Measurements from ENCODE around the gene JAZF1.

Gene JAZF1

GRCh38 chr7:28149291-28150101, 31.1 kb downstream of the JAZF1 start:
- H3K27ac Mint-ChIP-seq: peak overlapping the region; percentile 90
- H3K4me1 Mint-ChIP-seq: peaks cover 40% of the 10 kb centered on the region
- H3K27me3 Mint-ChIP-seq: no peaks in the 10 kb centered on the region
- H3K36me3 Mint-ChIP-seq: peaks cover 7% of the 10 kb centered on the region
- ATAC-seq (ENCODE audit: low read depth) (peak; percentile 72), DNase-seq (ENCODE audit: low spot score in 2 of 2) (no peak)
- H3K9me3 Mint-ChIP-seq: no peaks in the 10 kb centered on the region
- H3K4me3 Mint-ChIP-seq: peak overlapping the region; percentile 28

GRCh38 chr7:28145931-28146330, 34.7 kb downstream of the JAZF1 start:
- Mint-ChIP-seq H3K4me1 (peaks cover 31% of the 10 kb centered on the region), H3K9me3 (no peaks in the 10 kb centered on the region), H3K27ac (no peak overlapping the region), H3K36me3 (peaks cover 8% of the 10 kb centered on the region), H3K4me3 (no peak overlapping the region), H3K27me3 (no peaks in the 10 kb centered on the region)
- no peak for ATAC-seq (ENCODE audit: low read depth)
- DNase-seq (ENCODE audit: low spot score in 2 of 2): no peak

- Mint-ChIP-seq H3K36me3 (peaks cover 8% of the 10 kb centered on the region), H3K9me3 (no peaks in the 10 kb centered on the region), H3K4me1 (peaks cover 26% of the 10 kb centered on the region), H3K27ac (no peak overlapping the region), H3K4me3 (no peak overlapping the region), H3K27me3 (no peaks in the 10 kb centered on the region)
- DNase-seq (ENCODE audit: low spot score in 2 of 2): no peak
- ATAC-seq (ENCODE audit: low read depth): no peak
These were observed 35.4 kb downstream of the JAZF1 start for GRCh38 chr7:28145090-28145626.

GRCh38 chr7:28144266-28144665, 36.3 kb downstream of the JAZF1 start:
- Mint-ChIP-seq H3K4me1 (peaks cover 20% of the 10 kb centered on the region), H3K27me3 (no peaks in the 10 kb centered on the region), H3K27ac (no peak overlapping the region), H3K36me3 (peaks cover 8% of the 10 kb centered on the region), H3K9me3 (no peaks in the 10 kb centered on the region), H3K4me3 (no peak overlapping the region)
- peak; percentile 44 for ATAC-seq (ENCODE audit: low read depth)
- no peak for DNase-seq (ENCODE audit: low spot score in 2 of 2)

- DNase-seq (ENCODE audit: low spot score in 2 of 2) (no peak), ATAC-seq (ENCODE audit: low read depth) (peak; percentile 63)
- Mint-ChIP-seq H3K4me1 (peaks cover 18% of the 10 kb centered on the region), H3K27me3 (no peaks in the 10 kb centered on the region), H3K4me3 (no peak overlapping the region), H3K27ac (peak overlapping the region; percentile 74), H3K9me3 (no peaks in the 10 kb centered on the region), H3K36me3 (peaks cover 8% of the 10 kb centered on the region)
These were observed 37.9 kb downstream of the JAZF1 start for GRCh38 chr7:28142650-28143049.

- H3K27me3 Mint-ChIP-seq: no peaks in the 10 kb centered on the region
- H3K4me3 Mint-ChIP-seq: no peak overlapping the region
- DNase-seq (ENCODE audit: low spot score in 2 of 2) (no peak), ATAC-seq (ENCODE audit: low read depth) (no peak)
- H3K27ac Mint-ChIP-seq: no peak overlapping the region
- H3K9me3 Mint-ChIP-seq: no peaks in the 10 kb centered on the region
- peaks cover 27% of the 10 kb centered on the region for H3K4me1 Mint-ChIP-seq
- peaks cover 16% of the 10 kb centered on the region for H3K36me3 Mint-ChIP-seq
These were observed 39.6 kb downstream of the JAZF1 start for GRCh38 chr7:28140979-28141378.

- Mint-ChIP-seq H3K36me3 (peaks cover 13% of the 10 kb centered on the region), H3K9me3 (no peaks in the 10 kb centered on the region), H3K27me3 (no peaks in the 10 kb centered on the region), H3K4me1 (peaks cover 33% of the 10 kb centered on the region), H3K4me3 (no peak overlapping the region), H3K27ac (no peak overlapping the region)
- ATAC-seq (ENCODE audit: low read depth) (no peak), DNase-seq (ENCODE audit: low spot score in 2 of 2) (no peak)
These were observed 41.8 kb downstream of the JAZF1 start for GRCh38 chr7:28138837-28139236.

- Mint-ChIP-seq H3K27ac (no peak overlapping the region), H3K9me3 (no peaks in the 10 kb centered on the region), H3K4me3 (no peak overlapping the region), H3K4me1 (peaks cover 32% of the 10 kb centered on the region), H3K36me3 (peaks cover 13% of the 10 kb centered on the region), H3K27me3 (no peaks in the 10 kb centered on the region)
- DNase-seq (ENCODE audit: low spot score in 2 of 2): no peak
- no peak for ATAC-seq (ENCODE audit: low read depth)
These were observed 43.1 kb downstream of the JAZF1 start for GRCh38 chr7:28137463-28137862.

- H3K4me3 Mint-ChIP-seq: no peak overlapping the region
- H3K36me3 Mint-ChIP-seq: peaks cover 13% of the 10 kb centered on the region
- no peak overlapping the region for H3K27ac Mint-ChIP-seq
- DNase-seq (ENCODE audit: low spot score in 2 of 2) (no peak), ATAC-seq (ENCODE audit: low read depth) (no peak)
- no peaks in the 10 kb centered on the region for H3K27me3 Mint-ChIP-seq
- peaks cover 35% of the 10 kb centered on the region for H3K4me1 Mint-ChIP-seq
- H3K9me3 Mint-ChIP-seq: no peaks in the 10 kb centered on the region
These were observed 43.7 kb downstream of the JAZF1 start for GRCh38 chr7:28136885-28137284.

- no peak overlapping the region for H3K27ac Mint-ChIP-seq
These were observed 44.2 kb downstream of the JAZF1 start for GRCh38 chr7:28136420-28136819.

GRCh38 chr7:28135760-28136159, 44.8 kb downstream of the JAZF1 start:
- Mint-ChIP-seq H3K4me3 (no peak overlapping the region), H3K36me3 (peaks cover 13% of the 10 kb centered on the region), H3K27ac (no peak overlapping the region), H3K9me3 (no peaks in the 10 kb centered on the region), H3K27me3 (no peaks in the 10 kb centered on the region), H3K4me1 (peaks cover 37% of the 10 kb centered on the region)
- DNase-seq (ENCODE audit: low spot score in 2 of 2): no peak
- ATAC-seq (ENCODE audit: low read depth): no peak

More at GRCh38 chr7:28136420-28136819, 44.2 kb downstream of the JAZF1 start:
- no peak overlapping the region for H3K4me3 Mint-ChIP-seq
- DNase-seq (ENCODE audit: low spot score in 2 of 2): no peak
- H3K4me1 Mint-ChIP-seq: peaks cover 36% of the 10 kb centered on the region
- ATAC-seq (ENCODE audit: low read depth): no peak
- peaks cover 13% of the 10 kb centered on the region for H3K36me3 Mint-ChIP-seq
- no peaks in the 10 kb centered on the region for H3K27me3 Mint-ChIP-seq
- H3K9me3 Mint-ChIP-seq: no peaks in the 10 kb centered on the region

- Mint-ChIP-seq H3K27me3 (no peaks in the 10 kb centered on the region), H3K9me3 (no peaks in the 10 kb centered on the region), H3K36me3 (peaks cover 13% of the 10 kb centered on the region), H3K4me1 (peaks cover 40% of the 10 kb centered on the region), H3K4me3 (no peak overlapping the region), H3K27ac (no peak overlapping the region)
- ATAC-seq (ENCODE audit: low read depth): no peak
- no peak for DNase-seq (ENCODE audit: low spot score in 2 of 2)
These were observed 45.3 kb downstream of the JAZF1 start for GRCh38 chr7:28135315-28135714.

GRCh38 chr7:28133872-28134271, 46.7 kb downstream of the JAZF1 start:
- peaks cover 11% of the 10 kb centered on the region for H3K36me3 Mint-ChIP-seq
- H3K27ac Mint-ChIP-seq: no peak overlapping the region
- DNase-seq (ENCODE audit: low spot score in 2 of 2): no peak
- H3K27me3 Mint-ChIP-seq: no peaks in the 10 kb centered on the region
- H3K4me1 Mint-ChIP-seq: peaks cover 40% of the 10 kb centered on the region
- no peak overlapping the region for H3K4me3 Mint-ChIP-seq
- no peaks in the 10 kb centered on the region for H3K9me3 Mint-ChIP-seq
- no peak for ATAC-seq (ENCODE audit: low read depth)

GRCh38 chr7:28132959-28133870, 47.4 kb downstream of the JAZF1 start:
- no peaks in the 10 kb centered on the region for H3K9me3 Mint-ChIP-seq
- no peak for ATAC-seq (ENCODE audit: low read depth)
- H3K4me1 Mint-ChIP-seq: peaks cover 44% of the 10 kb centered on the region
- H3K27me3 Mint-ChIP-seq: no peaks in the 10 kb centered on the region
- DNase-seq (ENCODE audit: low spot score in 2 of 2): no peak
- H3K27ac Mint-ChIP-seq: no peak overlapping the region
- H3K4me3 Mint-ChIP-seq: no peak overlapping the region
- H3K36me3 Mint-ChIP-seq: peaks cover 13% of the 10 kb centered on the region

Data from memory B cell (primary cell).